IMR-90 (cell line): Measurements from ENCODE around the gene NAGLU. TPM values are rescaled to one million over a fixed set of nuclear protein-coding genes. Genes with fewer than 3 reads are reported as not detected.

Experiments used
- ATAC-seq: fragments of 200-7000 bp; cut with Tn5 transposase; 2 replicates; pipeline ENCODE4 v1.9.1; 2020; ENCODE audit warnings: low read depth, mild to moderate bottlenecking, moderate library complexity
- BruUV-seq: library from RNA; stranded (reverse); fragments of 400-500 nt; replicated peaks from 2 replicates; lab custom pipeline; 2021; lab: Mats Ljungman, UMichigan
- CTCF ChIA-PET: fragments of 300-600 bp; formaldehyde crosslinking; extraction: SDS; loops from one replicate; lab custom pipeline; 2021; ENCODE audit warnings: antibody characterized with exemption; lab: Yijun Ruan, JAX
- POLR2A ChIA-PET: fragments of 300-600 bp; sonication (Branson Sonifier 250); formaldehyde crosslinking; loops from one replicate; lab custom pipeline; 2022; ENCODE audit warnings: antibody characterized with exemption; ENCODE audit not compliant: unreplicated experiment; lab: Charles Lee
- DNase-seq: peaks from one replicate; pipeline ENCODE4 v3.0.0; 2013
- H2AFZ ChIP-seq: replicated peaks from 2 replicates; pipeline ENCODE3; 2013; ENCODE audit warnings: low read length, mild to moderate bottlenecking; ENCODE audit not compliant: poor library complexity
- H2AK5ac ChIP-seq: 2 replicates; pipeline ENCODE4 v1.6.1; 2013; ENCODE audit warnings: low read depth, low read length, inconsistent platforms
- H2AK9ac ChIP-seq: replicated peaks from 2 replicates; pipeline ENCODE3; 2013; ENCODE audit warnings: mild to moderate bottlenecking, low read depth, low read length, moderate library complexity; ENCODE audit not compliant: poor library complexity
- H2BK120ac ChIP-seq: 2 replicates; pipeline ENCODE4 v1.6.1; 2013; ENCODE audit warnings: low read depth, low read length, inconsistent platforms
- H2BK15ac ChIP-seq: 3 replicates; pipeline ENCODE4 v1.6.1; 2013; ENCODE audit warnings: low read depth, low read length, inconsistent platforms
- H2BK20ac ChIP-seq: 2 replicates; pipeline ENCODE4 v1.6.1; 2013; ENCODE audit warnings: low read depth, mild to moderate bottlenecking, inconsistent platforms, low read length, moderate library complexity
- H2BK5ac ChIP-seq: 2 replicates; pipeline ENCODE4 v1.6.1; 2013; ENCODE audit warnings: mild to moderate bottlenecking, low read depth, low read length, inconsistent platforms; ENCODE audit not compliant: poor library complexity, severe bottlenecking
- H3K14ac ChIP-seq: replicated peaks from 2 replicates; pipeline ENCODE4 v1.6.1; 2013; ENCODE audit warnings: low read depth, low read length, inconsistent platforms
- H3K18ac ChIP-seq: 2 replicates; pipeline ENCODE4 v1.6.1; 2013; ENCODE audit warnings: low read depth, low read length, control low read depth
- H3K23ac ChIP-seq: 2 replicates; pipeline ENCODE4 v1.6.1; 2013; ENCODE audit warnings: low read depth, low read length, inconsistent platforms
- H3K27ac ChIP-seq: 2 replicates; pipeline ENCODE4 v1.5.1; 2013; ENCODE audit warnings: mild to moderate bottlenecking, control low read depth, low read length; ENCODE audit not compliant: insufficient read depth
- H3K27me3 ChIP-seq: 2 replicates; pipeline ENCODE4 v1.6.1; 2013; ENCODE audit warnings: low read length; ENCODE audit not compliant: control insufficient read depth, insufficient read depth
- H3K36me3 ChIP-seq: 2 replicates; pipeline ENCODE4 v1.6.1; 2013; ENCODE audit warnings: low read length, mixed read lengths; ENCODE audit not compliant: control insufficient read depth, insufficient read depth
- H3K4ac ChIP-seq: 2 replicates; pipeline ENCODE4 v1.6.1; 2013; ENCODE audit warnings: low read depth, low read length, inconsistent platforms
- H3K4me1 ChIP-seq: 2 replicates; pipeline ENCODE4 v1.6.1; 2013; ENCODE audit warnings: low read length, mixed read lengths; ENCODE audit not compliant: control insufficient read depth, insufficient read depth
- H3K4me2 ChIP-seq: 2 replicates; pipeline ENCODE4 v1.6.1; 2013; ENCODE audit warnings: low read depth, mild to moderate bottlenecking, control low read depth, low read length, moderate library complexity
- H3K4me3 ChIP-seq: 2 replicates; pipeline ENCODE4 v1.5.1; 2013; ENCODE audit warnings: low read depth, mild to moderate bottlenecking, control low read depth, low read length, moderate library complexity; ENCODE audit not compliant: insufficient read depth
- H3K56ac ChIP-seq: 2 replicates; pipeline ENCODE4 v1.6.1; 2013; ENCODE audit warnings: low read length, inconsistent platforms; ENCODE audit not compliant: insufficient read depth; ENCODE audit errors: extremely low read depth
- H3K79me1 ChIP-seq, 2 experiments: 2 replicates each; pipeline ENCODE4 v1.6.1; 2013; ENCODE audit warnings: low read length in 2 of 2, inconsistent platforms in 1 of 2, low read depth in 1 of 2
- H3K9ac ChIP-seq: 2 replicates; pipeline ENCODE4 v1.6.1; 2013; ENCODE audit warnings: low read depth, low read length, control low read depth
- H3K9me1 ChIP-seq: 2 replicates; pipeline ENCODE4 v1.6.1; 2013; ENCODE audit warnings: low read length, inconsistent platforms; ENCODE audit not compliant: insufficient read depth
- H3K9me3 ChIP-seq: 2 replicates; pipeline ENCODE4 v1.6.1; 2013; ENCODE audit warnings: low read length; ENCODE audit not compliant: control insufficient read depth, insufficient read depth
- H4K20me1 ChIP-seq: 2 replicates; pipeline ENCODE4 v1.6.1; 2013; ENCODE audit warnings: low read length, inconsistent platforms; ENCODE audit not compliant: insufficient read depth
- H4K5ac ChIP-seq: 2 replicates; pipeline ENCODE4 v1.6.1; 2013; ENCODE audit warnings: mild to moderate bottlenecking, low read depth, low read length, control low read depth
- H4K8ac ChIP-seq, 2 experiments: 2 replicates each; pipeline ENCODE4 v1.6.1; 2013; ENCODE audit warnings: low read depth in 2 of 2, low read length in 2 of 2, control low read depth in 1 of 2, inconsistent platforms in 1 of 2
- H4K91ac ChIP-seq: 2 replicates; pipeline ENCODE4 v1.6.1; 2013; ENCODE audit warnings: low read depth, low read length, inconsistent platforms; ENCODE audit not compliant: insufficient read depth
- BHLHE40 ChIP-seq: fragments of 150-350 bp; IDR thresholded peaks from 2 replicates; pipeline ENCODE4 v1.6.1; 2016; ENCODE audit warnings: mild to moderate bottlenecking, low read depth, low read length
- CEBPB ChIP-seq: IDR thresholded peaks from 2 replicates; pipeline ENCODE4 v1.6.1; 2012; ENCODE audit warnings: low read depth, low read length, improper control_type of control experiment
- CHD1 ChIP-seq: IDR thresholded peaks from 2 replicates; pipeline ENCODE4 v1.6.1; 2012; ENCODE audit warnings: low read depth, low read length, improper control_type of control experiment
- ELK1 ChIP-seq: fragments of 150-350 bp; IDR thresholded peaks from 2 replicates; pipeline ENCODE4 v1.6.1; 2016; ENCODE audit warnings: low read depth, mild to moderate bottlenecking, low read length, moderate library complexity, borderline replicate concordance
- FOS ChIP-seq: fragments of 150-350 bp; IDR thresholded peaks from 2 replicates; pipeline ENCODE4 v1.6.1; 2016; ENCODE audit warnings: low read depth, low read length
- MAFK ChIP-seq: IDR thresholded peaks from 2 replicates; pipeline ENCODE4 v1.6.1; 2012; ENCODE audit warnings: low read depth, low read length, improper control_type of control experiment
- MAZ ChIP-seq: IDR thresholded peaks from 2 replicates; pipeline ENCODE4 v1.6.1; 2012; ENCODE audit warnings: low read depth, mild to moderate bottlenecking, low read length, improper control_type of control experiment, moderate library complexity, borderline replicate concordance
- MXI1 ChIP-seq: IDR thresholded peaks from 2 replicates; pipeline ENCODE4 v1.6.1; 2012; ENCODE audit warnings: low read depth, mild to moderate bottlenecking, low read length, moderate library complexity, borderline replicate concordance
- NFE2L2 ChIP-seq: fragments of 150-350 bp; IDR thresholded peaks from 2 replicates; pipeline ENCODE4 v1.6.1; 2016; ENCODE audit warnings: low read depth, mild to moderate bottlenecking, low read length
- POLR2A ChIP-seq: IDR thresholded peaks from 2 replicates; pipeline ENCODE4 v1.6.1; 2012; ENCODE audit warnings: mild to moderate bottlenecking, low read depth, low read length
- RAD21 ChIP-seq: IDR thresholded peaks from 2 replicates; pipeline ENCODE4 v1.6.1; 2012; ENCODE audit warnings: low read length, improper control_type of control experiment
- RCOR1 ChIP-seq: IDR thresholded peaks from 2 replicates; pipeline ENCODE4 v1.6.1; 2012; ENCODE audit warnings: mild to moderate bottlenecking, low read length, improper control_type of control experiment; ENCODE audit not compliant: insufficient replicate concordance
- RFX5 ChIP-seq: IDR thresholded peaks from 2 replicates; pipeline ENCODE4 v1.8.0; 2012; ENCODE audit warnings: low read depth, mild to moderate bottlenecking, low read length, moderate library complexity
- SMC3 ChIP-seq: fragments of 150-350 bp; IDR thresholded peaks from 2 replicates; pipeline ENCODE4 v1.6.1; 2016; ENCODE audit warnings: low read depth, mild to moderate bottlenecking, antibody characterized with exemption, low read length, moderate library complexity
- USF2 ChIP-seq: fragments of 150-350 bp; IDR thresholded peaks from 2 replicates; pipeline ENCODE4 v1.6.1; 2017; ENCODE audit warnings: mild to moderate bottlenecking, antibody characterized with exemption, low read length, low read depth
- WGBS, 2 experiments: methylation state at CpG; one replicate each; pipeline versions ENCODE4 v1.1.5 to v1.1.7; 2013; ENCODE audit warnings: missing lambda C conversion rate in 2 of 2; ENCODE audit not compliant: insufficient read length in 1 of 2; ENCODE audit errors: extremely low coverage in 2 of 2; 5-methylcytosine and 5-hydroxymethylcytosine counted together
- dilution Hi-C: fragments of 300-500 bp; cut with HindIII; formaldehyde crosslinking; loops from one replicate; pipeline ENCODE4 v1.14.3; 2018; ENCODE audit warnings: low sequenced_read_pairs; ENCODE audit not compliant: unreplicated experiment
- in situ Hi-C: fragments of 300-500 bp; cut with MboI; formaldehyde crosslinking; loops from 3 replicates; pipeline ENCODE4 v1.14.3; 2019; ENCODE audit warnings: low sequenced_read_pairs, inconsistent platforms, mixed read lengths
- intact Hi-C: fragments of 100-400 bp; cut with micrococcal nuclease; formaldehyde crosslinking; loops from 2 replicates; pipeline ENCODE4 v1.10.0; 2022
- polyA plus RNA-seq, 3 experiments: library from polyadenylated mRNA; depleted of rRNA; stranded (reverse); fragments of >200 nt; gene quantifications; 2 replicates each; pipeline ENCODE4 v1.2.3, GENCODE V29; 2012; ENCODE audit warnings: low replicate concordance in 1 of 3
- total RNA-seq: library from RNA; depleted of rRNA; stranded (reverse); fragments of >200 nt; gene quantifications from 2 replicates; pipeline ENCODE4 v1.2.3, GENCODE V29; 2012

Gene NAGLU
- total and polyA plus RNA-seq, 2 of the 4 experiments (the other 2 are of a cell fraction), result 6.5 to 29.2 TPM

- intact Hi-C loops (loop anchor here (10.0 kb wide), 1 partner anchor 388 kb away; no protein-coding TSS in a partner anchor), in situ Hi-C loops (loop anchor here (5.0 to 10.0 kb wide), 2 partner anchors 200 to 298 kb away; no protein-coding TSS in a partner anchor), dilution Hi-C loops (no loop called here)
- no peaks in the 10 kb centered on the region for H3K9me3 ChIP-seq
- peak overlapping the region; percentile 100 for H2AK9ac ChIP-seq
- H3K27ac ChIP-seq, result peak overlapping the region; percentile 99
- H3K23ac ChIP-seq, result peak overlapping the region; percentile 99
- ChIA-PET CTCF (no interaction called here), POLR2A (interaction anchor here (0.5 kb wide), 1 partner anchor 429 kb away, joined by 3 read pairs; no protein-coding TSS in a partner anchor)
- H4K5ac ChIP-seq, result peak overlapping the region; percentile 81
- DNase-seq (no peak), ATAC-seq (no peak)
- H4K91ac ChIP-seq, result peak overlapping the region; percentile 100
- H3K4me1 ChIP-seq, result peaks cover 54% of the 10 kb centered on the region
- H3K4ac ChIP-seq, result peak overlapping the region; percentile 100
- H3K4me3 ChIP-seq, result no peak overlapping the region
- peak overlapping the region; percentile 12 for H2AFZ ChIP-seq
- H4K8ac ChIP-seq, result peak overlapping the region; percentile 99 to 100
- H2BK20ac ChIP-seq, result peak overlapping the region; percentile 98
- H2BK15ac ChIP-seq, result peak overlapping the region; percentile 100; the same call in 2 of the 3 replicates
- peak overlapping the region; percentile 99 for H3K14ac ChIP-seq
- H2AK5ac ChIP-seq, result peak overlapping the region; percentile 100
- H2BK5ac ChIP-seq, result peak overlapping the region; percentile 99
- peak overlapping the region; percentile 97 for H3K18ac ChIP-seq
- peak overlapping the region; percentile 83 for H3K9ac ChIP-seq
- H4K20me1 ChIP-seq, result no peaks in the 10 kb centered on the region; the same call in 1 of the 2 replicates
- no peak overlapping the region for H3K4me2 ChIP-seq
- H3K9me1 ChIP-seq, result peaks cover 36% of the 10 kb centered on the region
- H3K27me3 ChIP-seq, result no peaks in the 10 kb centered on the region
- peaks cover 9 to 52% of the 10 kb centered on the region in 2 experiments; a peak in 3 of 4 replicates for H3K79me1 ChIP-seq
- no TSS peak for BruUV-seq
- H2BK120ac ChIP-seq, result peak overlapping the region; percentile 100
- peak overlapping the region; percentile 64; the same call in 1 of the 2 replicates for H3K56ac ChIP-seq
- peaks cover 2% of the 10 kb centered on the region; the same call in 1 of the 2 replicates for H3K36me3 ChIP-seq
- WGBS, 2 experiments, result 100% methylated on average over 1 of the region's 9 CpGs; no CpG with 5 or more reads in 1 of the 2 experiments
- no peak for TF ChIP-seq RCOR1
- no peak for TF ChIP-seq FOS
- no peak for TF ChIP-seq RAD21
- no peak for TF ChIP-seq POLR2A
- TF ChIP-seq NFE2L2, result no peak
- TF ChIP-seq MAZ, result no peak
- no peak for TF ChIP-seq SMC3
- no peak for TF ChIP-seq RFX5
- TF ChIP-seq USF2, result no peak
- TF ChIP-seq ELK1, result no peak
- TF ChIP-seq CEBPB, result no peak
- TF ChIP-seq BHLHE40, result no peak
- TF ChIP-seq CHD1, result no peak
- TF ChIP-seq MAFK, result no peak
- TF ChIP-seq MXI1, result no peak
These were observed 13.7 kb upstream of the NAGLU start for GRCh38 chr17:42522263-42522790.
